GM21360 (cell line): ENCODE data around the gene PCDH7.

Experiments
- ATAC-seq: cut with Tn5 transposase; IDR thresholded peaks from one replicate; pipeline ENCODE4 v1.9.1; 2021; ENCODE audit warnings: mild to moderate bottlenecking, moderate library complexity; ENCODE audit not compliant: unreplicated experiment

The PCDH7 gene

GRCh38 chr4:30724247-30724646 is 4.1 kb downstream of the PCDH7 start:
- no peak for ATAC-seq

- no peak for ATAC-seq
Measured at GRCh38 chr4:30725562-30725961, 5.4 kb downstream of the PCDH7 start.

GRCh38 chr4:30726090-30726675 is 6.0 kb downstream of the PCDH7 start:
- ATAC-seq: no peak

- ATAC-seq: no peak
Measured at GRCh38 chr4:30727409-30727808, 7.2 kb downstream of the PCDH7 start.

- no peak for ATAC-seq
Measured at GRCh38 chr4:30728311-30728710, 8.1 kb downstream of the PCDH7 start.

GRCh38 chr4:30743897-30744296 is 23.7 kb downstream of the PCDH7 start:
- ATAC-seq: no peak

- ATAC-seq: no peak
Measured at GRCh38 chr4:30744386-30744785, 24.2 kb downstream of the PCDH7 start.

- ATAC-seq: no peak
Measured at GRCh38 chr4:30744957-30745640, 24.9 kb downstream of the PCDH7 start.

GRCh38 chr4:30746735-30747134 is 26.6 kb downstream of the PCDH7 start:
- ATAC-seq: no peak

GRCh38 chr4:30753316-30753715 is 33.1 kb downstream of the PCDH7 start:
- no peak for ATAC-seq

- ATAC-seq: no peak
Measured at GRCh38 chr4:30754021-30754420, 33.9 kb downstream of the PCDH7 start.

GRCh38 chr4:30755346-30755745 is 35.2 kb downstream of the PCDH7 start:
- no peak for ATAC-seq

- no peak for ATAC-seq
Measured at GRCh38 chr4:30756553-30756952, 36.4 kb downstream of the PCDH7 start.

GRCh38 chr4:30757357-30757756 is 37.2 kb downstream of the PCDH7 start:
- no peak for ATAC-seq

- ATAC-seq: no peak
Measured at GRCh38 chr4:30760551-30760950, 40.4 kb downstream of the PCDH7 start.

- no peak for ATAC-seq
Measured at GRCh38 chr4:30763321-30763727, 43.2 kb downstream of the PCDH7 start.

- ATAC-seq: no peak
Measured at GRCh38 chr4:30765022-30765421, 44.9 kb downstream of the PCDH7 start.

GRCh38 chr4:30767147-30767845 is 47.1 kb downstream of the PCDH7 start:
- ATAC-seq: no peak

- no peak for ATAC-seq
Measured at GRCh38 chr4:30768277-30768676, 48.1 kb downstream of the PCDH7 start.

- ATAC-seq: no peak
Measured at GRCh38 chr4:30769093-30769492, 48.9 kb downstream of the PCDH7 start.

- ATAC-seq: no peak
Measured at GRCh38 chr4:30770049-30770549, 49.9 kb downstream of the PCDH7 start.

- no peak for ATAC-seq
Measured at GRCh38 chr4:30770812-30771211, 50.6 kb downstream of the PCDH7 start.
